Trophoblast cell (in vitro differentiated cells and primary cell): ENCODE measurements around the gene CCDC97.
A peak's percentile ranks its signal among the peaks of the same experiment; 100 is the strongest.

ENCODE experiments used
- DNase-seq, 2 donors: peaks; one replicate each; pipeline ENCODE4 v3.0.0-alpha.2; 2016
- H2AFZ ChIP-seq: 2 replicates; pipeline ENCODE4 v1.6.1; 2013; ENCODE audit warnings: low read length, moderate library complexity, mild to moderate bottlenecking; ENCODE audit not compliant: insufficient read depth, poor library complexity
- H2AK5ac ChIP-seq: 2 replicates; pipeline ENCODE4 v1.6.1; 2013; ENCODE audit warnings: mild to moderate bottlenecking, low read length
- H2BK120ac ChIP-seq: 2 replicates; pipeline ENCODE4 v1.6.1; 2013; ENCODE audit warnings: low read length, mild to moderate bottlenecking, moderate library complexity; ENCODE audit not compliant: insufficient read depth, poor library complexity
- H2BK12ac ChIP-seq: 2 replicates; pipeline ENCODE4 v1.6.1; 2013; ENCODE audit warnings: mild to moderate bottlenecking, low read length, moderate library complexity
- H2BK5ac ChIP-seq: 2 replicates; pipeline ENCODE4 v1.6.1; 2013; ENCODE audit warnings: low read length, low read depth, moderate library complexity, mild to moderate bottlenecking; ENCODE audit not compliant: poor library complexity
- H3K14ac ChIP-seq: 2 replicates; pipeline ENCODE4 v1.6.1; 2013; ENCODE audit warnings: mild to moderate bottlenecking, low read length
- H3K18ac ChIP-seq: 2 replicates; pipeline ENCODE4 v1.6.1; 2013; ENCODE audit warnings: mild to moderate bottlenecking, low read length
- H3K23ac ChIP-seq: 2 replicates; pipeline ENCODE4 v1.6.1; 2013; ENCODE audit warnings: low read length
- H3K27ac ChIP-seq: 2 replicates; pipeline ENCODE4 v1.5.1; 2013; ENCODE audit warnings: low read depth, mild to moderate bottlenecking, inconsistent platforms, low read length, moderate library complexity
- H3K27me3 ChIP-seq: 2 replicates; pipeline ENCODE4 v1.6.1; 2013; ENCODE audit warnings: inconsistent platforms, mild to moderate bottlenecking, low read length, moderate library complexity; ENCODE audit not compliant: insufficient read depth
- H3K36me3 ChIP-seq, 2 experiments: 1 replicate in 1 of 2; 2 replicates in 1 of 2; pipeline ENCODE4 v1.6.1; 2013; ENCODE audit warnings: low read length in 2 of 2, mild to moderate bottlenecking in 2 of 2, moderate library complexity in 1 of 2; ENCODE audit not compliant: insufficient read depth in 2 of 2, control insufficient read depth in 1 of 2
- H3K4ac ChIP-seq: 2 replicates; pipeline ENCODE4 v1.6.1; 2013; ENCODE audit warnings: low read depth, mild to moderate bottlenecking, low read length, moderate library complexity
- H3K4me1 ChIP-seq, 2 experiments: 1 replicate in 1 of 2; 2 replicates in 1 of 2; pipeline ENCODE4 v1.6.1; 2013; ENCODE audit warnings: low read length in 2 of 2, mild to moderate bottlenecking in 2 of 2, moderate library complexity in 1 of 2; ENCODE audit not compliant: insufficient read depth in 2 of 2, control insufficient read depth in 1 of 2
- H3K4me2 ChIP-seq: 2 replicates; pipeline ENCODE4 v1.6.1; 2013; ENCODE audit warnings: inconsistent platforms, mild to moderate bottlenecking, low read length, moderate library complexity
- H3K4me3 ChIP-seq: 2 replicates; pipeline ENCODE4 v1.5.1; 2013; ENCODE audit warnings: mild to moderate bottlenecking, low read depth, low read length, inconsistent platforms
- H3K79me1 ChIP-seq: one replicate; pipeline ENCODE4 v1.6.1; 2013; ENCODE audit warnings: low read length
- H3K79me2 ChIP-seq: 2 replicates; pipeline ENCODE4 v1.6.1; 2013; ENCODE audit warnings: low read length, mild to moderate bottlenecking; ENCODE audit not compliant: control insufficient read depth, insufficient read depth, poor library complexity
- H3K9ac ChIP-seq: 2 replicates; pipeline ENCODE4 v1.6.1; 2013; ENCODE audit warnings: mild to moderate bottlenecking, low read length
- H3K9me3 ChIP-seq: 2 replicates; pipeline ENCODE4 v1.6.1; 2013; ENCODE audit warnings: low read depth, mild to moderate bottlenecking, control low read depth, inconsistent platforms, low read length; ENCODE audit not compliant: insufficient read depth
- H4K12ac ChIP-seq: 2 replicates; pipeline ENCODE4 v1.6.1; 2013; ENCODE audit warnings: low read depth, mild to moderate bottlenecking, low read length, moderate library complexity
- H4K8ac ChIP-seq: 2 replicates; pipeline ENCODE4 v1.6.1; 2013; ENCODE audit warnings: low read depth, mild to moderate bottlenecking, low read length, moderate library complexity
- H4K91ac ChIP-seq: one replicate; pipeline ENCODE4 v1.6.1; 2013; ENCODE audit warnings: low read depth, mild to moderate bottlenecking, low read length, moderate library complexity
- WGBS: extraction: QIAGEN DNeasy Blood & Tissue Kit; methylation state at CpG from one replicate; pipeline ENCODE4 v1.1.7; 2013; ENCODE audit warnings: missing lambda C conversion rate; ENCODE audit not compliant: insufficient read length, insufficient coverage; ENCODE audit errors: extremely low coverage; 5-methylcytosine and 5-hydroxymethylcytosine counted together

The CCDC97 gene

DNA sequence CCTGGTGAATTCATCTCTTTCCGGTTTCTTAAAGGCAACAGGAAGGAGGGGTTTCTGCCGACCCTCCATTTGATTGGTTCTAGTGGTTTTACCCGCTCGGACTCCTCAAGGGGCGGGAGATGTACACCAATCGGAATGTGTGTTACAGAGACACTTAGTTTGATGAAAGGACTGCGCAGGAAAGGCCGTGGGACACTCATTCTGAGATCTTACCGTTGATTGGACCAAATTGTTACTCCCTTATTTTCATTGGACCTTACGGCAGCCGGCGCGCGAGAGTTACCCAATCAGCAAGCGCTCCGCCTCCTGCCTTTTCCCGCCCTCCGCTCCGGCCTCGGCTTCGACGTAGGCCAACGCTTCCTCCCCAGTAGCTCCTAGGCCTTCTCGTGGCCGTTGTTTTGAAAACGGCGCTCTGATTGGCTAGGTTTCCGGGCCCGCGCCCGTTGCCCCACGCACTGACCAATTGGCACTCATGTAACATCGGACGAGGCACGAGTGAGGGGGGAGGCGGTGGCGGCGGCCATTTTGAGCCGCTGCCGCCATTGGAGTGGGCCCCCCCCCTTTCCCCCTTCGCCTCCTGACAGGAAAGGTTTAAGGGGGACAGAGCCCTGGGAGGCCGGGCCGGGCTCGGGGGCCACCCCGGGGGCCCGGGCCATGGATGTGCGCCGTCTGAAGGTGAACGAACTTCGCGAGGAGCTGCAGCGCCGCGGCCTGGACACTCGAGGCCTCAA lies 46.0 kb upstream of the CCDC97 start, which contains the start of gene HNRNPUL1:
Gene HNRNPUL1, plus strand, starts transcription at position 523 of the 731 bp plus-strand sequence. Its CDS starts 132 bp downstream, at position 655.
- peak within 1 kb of the TSS; percentile 100 for H3K9ac ChIP-seq
- H3K79me2 ChIP-seq, result peaks cover 36% of the 10 kb centered on the region
- H3K4me2 ChIP-seq, result peak within 1 kb of the TSS; percentile 95
- peak within 1 kb of the TSS; percentile 99 for H2BK120ac ChIP-seq
- peak within 1 kb of the TSS; percentile 74 for H2BK12ac ChIP-seq
- H3K4me3 ChIP-seq, result peak within 1 kb of the TSS; percentile 92
- H4K91ac ChIP-seq, result peak within 1 kb of the TSS; percentile 100
- peak; percentile 100 for DNase-seq
- peaks cover 24% of the 10 kb centered on the region for H3K79me1 ChIP-seq
- peak within 1 kb of the TSS; percentile 99 for H2AK5ac ChIP-seq
- H2AFZ ChIP-seq, result peak within 1 kb of the TSS; percentile 94
- peaks cover 19 to 23% of the 10 kb centered on the region in 2 experiments for H3K36me3 ChIP-seq
- H3K18ac ChIP-seq, result peak within 1 kb of the TSS; percentile 99
- H3K14ac ChIP-seq, result peak within 1 kb of the TSS; percentile 100
- no CpG with 5 or more reads among the region's 55 CpGs for WGBS
- peak within 1 kb of the TSS; percentile 97 for H3K27ac ChIP-seq
- H3K27me3 ChIP-seq, result no peaks in the 10 kb centered on the region
- peak within 1 kb of the TSS; percentile 100 for H4K12ac ChIP-seq
- peaks cover 2% of the 10 kb centered on the region for H3K9me3 ChIP-seq
- peak within 1 kb of the TSS; percentile 99 for H2BK5ac ChIP-seq
- H4K8ac ChIP-seq, result peak within 1 kb of the TSS; percentile 99
- H3K23ac ChIP-seq, result no peak within 1 kb of the TSS
- H3K4ac ChIP-seq, result peak within 1 kb of the TSS; percentile 100
- peaks cover 6 to 9% of the 10 kb centered on the region in 2 experiments for H3K4me1 ChIP-seq

DNA sequence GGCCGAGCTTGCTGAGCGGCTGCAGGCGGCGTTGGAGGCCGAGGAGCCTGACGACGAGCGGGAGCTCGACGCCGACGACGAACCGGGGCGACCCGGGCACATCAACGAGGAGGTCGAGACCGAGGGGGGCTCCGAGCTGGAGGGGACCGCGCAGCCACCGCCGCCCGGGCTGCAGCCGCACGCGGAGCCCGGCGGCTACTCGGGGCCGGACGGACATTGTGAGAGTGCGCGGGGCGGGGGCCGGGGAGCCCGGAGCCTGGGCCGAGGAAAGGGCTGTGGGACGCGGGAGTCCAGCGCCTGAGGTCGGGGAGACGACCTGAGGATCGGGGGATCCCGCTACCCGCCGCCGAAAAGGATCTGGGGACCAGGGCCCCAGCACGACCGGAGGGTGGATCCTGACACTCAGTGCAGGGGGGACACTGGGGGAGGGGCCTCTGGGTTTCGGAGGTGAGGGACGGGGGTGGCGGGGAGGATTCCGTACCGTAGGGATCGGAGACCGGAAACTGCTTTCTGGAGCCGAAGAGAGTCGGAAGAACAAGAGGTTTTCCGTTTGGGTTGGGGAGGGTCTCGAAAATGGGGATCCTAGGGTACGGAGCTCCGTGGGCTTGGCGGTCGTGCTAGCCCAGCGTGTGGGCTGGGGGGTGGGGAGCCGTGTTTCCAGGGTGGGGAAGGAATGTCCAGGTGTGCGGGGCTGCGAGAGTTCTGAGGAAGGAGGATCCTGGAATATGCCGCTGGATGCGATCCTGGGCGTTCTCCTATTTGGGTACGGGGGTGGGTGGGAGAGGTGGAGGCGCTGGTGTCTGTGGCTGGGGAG lies 45.2 kb upstream of the CCDC97 start:
- DNase-seq, result peak in 1 of 2 donors; percentile 23
- Histone ChIP-seq H4K12ac (peak overlapping the region; percentile 100), H2AFZ (peak overlapping the region; percentile 94), H2AK5ac (peak overlapping the region; percentile 99), H3K23ac (no peak overlapping the region), H3K4me3 (peak overlapping the region; percentile 92), H3K4me2 (peak overlapping the region; percentile 79), H3K4me1 (peaks cover 6 to 9% of the 10 kb centered on the region in 2 experiments), H2BK12ac (peak overlapping the region; percentile 74), H3K9ac (peak overlapping the region; percentile 100), H4K8ac (peak overlapping the region; percentile 99), H3K9me3 (no peaks in the 10 kb centered on the region), H3K27me3 (no peaks in the 10 kb centered on the region), H3K14ac (peak overlapping the region; percentile 100), H3K79me2 (peaks cover 36% of the 10 kb centered on the region), H4K91ac (peak overlapping the region; percentile 100), H3K18ac (peak overlapping the region; percentile 99), H3K36me3 (peaks cover 16 to 23% of the 10 kb centered on the region in 2 experiments), H3K27ac (peak overlapping the region; percentile 97), H2BK5ac (peak overlapping the region; percentile 99), H2BK120ac (peak overlapping the region; percentile 99), H3K79me1 (peaks cover 24% of the 10 kb centered on the region), H3K4ac (peak overlapping the region; percentile 100)
- WGBS, result no CpG with 5 or more reads among the region's 75 CpGs

DNA sequence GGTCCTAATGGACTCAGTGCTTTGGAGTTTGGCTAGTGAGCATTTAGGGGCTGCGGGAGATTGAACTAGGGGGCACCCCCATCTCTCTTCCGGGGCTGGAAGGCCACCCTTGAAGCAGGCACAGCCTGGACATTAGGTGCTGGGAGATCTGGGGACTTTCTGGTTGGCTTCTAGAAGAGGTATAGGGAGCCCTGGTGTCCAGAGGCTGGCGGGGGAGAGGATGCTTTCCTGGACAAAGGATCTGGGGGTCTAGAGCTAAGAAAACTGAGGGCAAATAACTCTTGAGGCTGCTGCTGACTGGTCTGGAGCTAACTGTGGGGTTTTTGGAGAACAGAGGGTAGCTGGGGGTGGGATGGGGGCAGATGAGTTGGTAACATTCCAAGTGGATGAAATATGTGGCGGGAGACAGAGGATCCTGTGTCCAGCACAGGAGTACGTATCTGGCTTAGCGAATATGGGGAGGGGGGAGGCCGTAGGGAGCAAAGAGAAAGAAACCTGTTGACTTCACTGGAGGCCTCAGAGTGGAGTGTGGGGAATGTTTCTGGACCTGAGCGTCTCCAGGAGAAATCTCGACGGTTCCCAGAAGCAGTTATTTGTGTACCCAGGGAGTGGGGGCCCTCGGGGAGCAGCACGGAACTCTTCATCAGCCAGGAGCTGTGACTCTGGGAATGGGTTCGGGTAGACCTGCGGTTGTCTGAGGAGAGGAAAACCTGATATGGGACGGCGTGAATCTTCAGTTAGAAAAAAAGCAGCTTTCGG lies 44.4 kb upstream of the CCDC97 start:
- peak overlapping the region; percentile 94 for H3K18ac ChIP-seq
- H3K23ac ChIP-seq, result no peak overlapping the region
- H3K4ac ChIP-seq, result peak overlapping the region; percentile 100
- H3K27me3 ChIP-seq, result no peaks in the 10 kb centered on the region
- H2BK5ac ChIP-seq, result peak overlapping the region; percentile 99
- H2AK5ac ChIP-seq, result peak overlapping the region; percentile 99
- H3K9ac ChIP-seq, result peak overlapping the region; percentile 100
- WGBS, result no CpG with 5 or more reads among the region's 17 CpGs
- H4K12ac ChIP-seq, result peak overlapping the region; percentile 100
- H2BK120ac ChIP-seq, result peak overlapping the region; percentile 99
- peak overlapping the region; percentile 79 for H2AFZ ChIP-seq
- peaks cover 24% of the 10 kb centered on the region for H3K79me1 ChIP-seq
- H2BK12ac ChIP-seq, result peak overlapping the region; percentile 74
- H3K36me3 ChIP-seq, result peaks cover 20 to 26% of the 10 kb centered on the region in 2 experiments
- H3K79me2 ChIP-seq, result peaks cover 36% of the 10 kb centered on the region
- DNase-seq, result peak in 1 of 2 donors; percentile 50
- peak overlapping the region; percentile 97 for H3K27ac ChIP-seq
- H4K8ac ChIP-seq, result peak overlapping the region; percentile 99
- peak overlapping the region; percentile 79 for H3K4me2 ChIP-seq
- peaks cover 6 to 9% of the 10 kb centered on the region in 2 experiments for H3K4me1 ChIP-seq
- peak overlapping the region; percentile 100 for H3K14ac ChIP-seq
- no peaks in the 10 kb centered on the region for H3K9me3 ChIP-seq
- H3K4me3 ChIP-seq, result peak overlapping the region; percentile 92
- H4K91ac ChIP-seq, result peak overlapping the region; percentile 100

DNA sequence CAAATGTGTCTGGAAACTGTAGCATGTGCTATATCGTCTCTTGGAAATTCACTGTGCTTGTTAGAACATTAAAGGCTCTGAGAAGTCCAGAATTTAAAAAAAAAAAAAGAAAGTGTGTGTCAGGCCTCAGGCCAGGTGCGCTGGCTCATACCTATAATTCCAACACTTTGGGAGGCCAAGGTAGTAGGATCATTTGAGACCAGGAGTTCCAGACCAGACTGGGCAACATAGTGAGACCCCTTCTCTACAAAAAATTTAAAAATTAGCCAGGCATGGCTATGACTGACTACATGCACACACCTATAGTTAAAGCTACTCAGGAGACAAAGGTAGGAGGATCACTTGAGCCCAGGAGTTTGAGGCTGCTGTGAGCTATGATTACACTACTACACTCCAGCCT lies 40.9 kb upstream of the CCDC97 start:
- Histone ChIP-seq H3K23ac (no peak overlapping the region), H4K12ac (no peak overlapping the region), H3K4me3 (no peak overlapping the region), H3K27ac (no peak overlapping the region), H2AFZ (no peak overlapping the region), H4K91ac (no peak overlapping the region), H2AK5ac (no peak overlapping the region), H3K4me2 (no peak overlapping the region), H2BK120ac (no peak overlapping the region), H2BK5ac (no peak overlapping the region), H2BK12ac (no peak overlapping the region), H4K8ac (no peak overlapping the region), H3K4me1 (peaks cover 6 to 8% of the 10 kb centered on the region in 2 experiments), H3K9ac (no peak overlapping the region), H3K9me3 (no peaks in the 10 kb centered on the region), H3K27me3 (no peaks in the 10 kb centered on the region), H3K18ac (no peak overlapping the region), H3K14ac (no peak overlapping the region), H3K4ac (no peak overlapping the region), H3K79me1 (peaks cover 15% of the 10 kb centered on the region), H3K36me3 (peaks cover 49 to 60% of the 10 kb centered on the region in 2 experiments), H3K79me2 (peaks cover 33% of the 10 kb centered on the region)
- WGBS, result no CpG with 5 or more reads among the region's 2 CpGs
- peak in 1 of 2 donors; percentile 32 for DNase-seq
